GM21367 (cell line): ENCODE results near the gene DUSP21.
"Not testable (repeated sequence)": the region's sequence is repeated elsewhere in the genome, so short reads cannot be mapped to it uniquely, and the experiment has no call there.

Experiments
- ATAC-seq: cut with Tn5 transposase; IDR thresholded peaks from one replicate; pipeline ENCODE4 v1.9.1; 2021; ENCODE audit not compliant: unreplicated experiment

DUSP21 gene

GRCh38 chrX:44875185-44875489 lies 31.3 kb downstream of the DUSP21 start:
- no peak for ATAC-seq

- ATAC-seq = no peak
Measured at GRCh38 chrX:44876086-44876485, 32.3 kb downstream of the DUSP21 start.

GRCh38 chrX:44876767-44877166 lies 32.9 kb downstream of the DUSP21 start:
- no peak for ATAC-seq

- ATAC-seq = no peak
Measured at GRCh38 chrX:44878780-44879179, 35.0 kb downstream of the DUSP21 start.

- ATAC-seq = no peak
Measured at GRCh38 chrX:44881549-44881948, 37.7 kb downstream of the DUSP21 start.

GRCh38 chrX:44882635-44883034 lies 38.8 kb downstream of the DUSP21 start:
- ATAC-seq = no peak

GRCh38 chrX:44884944-44885343 lies 41.1 kb downstream of the DUSP21 start:
- no peak for ATAC-seq

GRCh38 chrX:44889824-44890223 lies 46.0 kb downstream of the DUSP21 start:
- ATAC-seq = no peak

GRCh38 chrX:44890247-44890646 lies 46.4 kb downstream of the DUSP21 start:
- ATAC-seq = no peak

- not testable (repeated sequence) for ATAC-seq
Measured at GRCh38 chrX:44890687-44891086, 46.9 kb downstream of the DUSP21 start.

GRCh38 chrX:44891642-44892041 lies 47.8 kb downstream of the DUSP21 start:
- ATAC-seq = no peak
